HepG2 (cell line): ENCODE results near the gene HCFC1. TPM values are rescaled to one million over a fixed set of nuclear protein-coding genes. Genes with fewer than 3 reads are reported as not detected.

Source experiments
- ATAC-seq: fragments of 200-7000 bp; cut with Tn5 transposase; 3 replicates; pipeline ENCODE4 v1.9.1; 2020; ENCODE audit warnings: mild to moderate bottlenecking, moderate library complexity
- BruUV-seq: library from RNA; stranded (reverse); fragments of 400-500 nt; replicated peaks from 2 replicates; lab custom pipeline; 2021; lab: Mats Ljungman, UMichigan
- CTCF ChIA-PET: fragments of 300-600 bp; formaldehyde crosslinking; extraction: SDS; loops from one replicate; lab custom pipeline; 2021; ENCODE audit warnings: low total read pairs, inconsistent platforms, low intra/inter-chr PET ratio; lab: Yijun Ruan, JAX
- POLR2A ChIA-PET: fragments of 350-600 bp; sonication (Branson Sonifier 250); formaldehyde crosslinking; loops from one replicate; lab custom pipeline; 2020; ENCODE audit warnings: antibody characterized with exemption, inconsistent platforms; lab: Yijun Ruan, JAX
- DNase-seq: peaks from one replicate; pipeline ENCODE4 v3.0.0-alpha.2; 2015; ENCODE audit warnings: low spot score
- FAIRE-seq: peaks from 3 replicates; lab custom pipeline; 2011; peaks lifted over from hg19 to GRCh38; lab: Jason Lieb, UNC
- H2AFZ ChIP-seq: one replicate; pipeline ENCODE4 v1.6.1; 2011; ENCODE audit warnings: low read length, inconsistent platforms
- H3K27ac ChIP-seq: fragments of 300-600 bp; 3 replicates; pipeline ENCODE4 v1.8.0; 2011; ENCODE audit warnings: mixed run types, mild to moderate bottlenecking, mixed read lengths, low read length, inconsistent platforms; ENCODE audit not compliant: insufficient read depth; ENCODE audit errors: extremely low read length
- H3K27me3 ChIP-seq, 2 experiments: fragments of 200-600 bp in 1 of 2; 2 replicates in 1 of 2; 3 replicates in 1 of 2; pipeline versions ENCODE4 v1.6.0 to v1.8.0; 2011; ENCODE audit warnings: low read length in 2 of 2, mild to moderate bottlenecking in 2 of 2, moderate library complexity in 2 of 2, inconsistent platforms in 1 of 2; ENCODE audit not compliant: insufficient read depth in 2 of 2, control insufficient read depth in 1 of 2
- H3K36me3 ChIP-seq, 2 experiments: fragments of 200-600 bp in 1 of 2; replicated peaks in 1 of 2; 2 replicates in 1 of 2; 3 replicates in 1 of 2; pipeline versions ENCODE4 v1.5.1 to v1.8.0; 2011; ENCODE audit warnings: low read length in 2 of 2, inconsistent platforms in 1 of 2; ENCODE audit not compliant: insufficient read depth in 2 of 2, control insufficient read depth in 1 of 2
- H3K4me1 ChIP-seq: 2 replicates; pipeline ENCODE4 v1.5.1; 2012; ENCODE audit warnings: low read length, inconsistent platforms; ENCODE audit not compliant: insufficient read depth
- H3K4me2 ChIP-seq: 2 replicates; pipeline ENCODE4 v1.6.0; 2011; ENCODE audit warnings: low read depth, low read length, inconsistent platforms
- H3K4me3 ChIP-seq, 3 experiments: fragments of 200-600 bp in 1 of 3; sonication (generic), shearing (Covaris generic) in 1 of 3; replicated peaks in 1 of 3; 2 replicates each; pipeline ENCODE4 v1.5.1; 2011 to 2016; ENCODE audit warnings: low read length in 3 of 3, inconsistent platforms in 2 of 3, low read depth in 2 of 3, mild to moderate bottlenecking in 2 of 3, control low read depth in 1 of 3, mixed read lengths in 1 of 3; ENCODE audit not compliant: insufficient read depth in 1 of 3
- H3K79me2 ChIP-seq: one replicate; pipeline ENCODE4 v1.6.1; 2011; ENCODE audit warnings: low read length, inconsistent platforms; ENCODE audit not compliant: insufficient read depth
- H3K9ac ChIP-seq: 2 replicates; pipeline ENCODE4 v1.6.0; 2011; ENCODE audit warnings: mild to moderate bottlenecking, low read depth, low read length, inconsistent platforms; ENCODE audit not compliant: insufficient read depth
- H3K9me3 ChIP-seq: 2 replicates; pipeline ENCODE4 v1.5.1; 2012; ENCODE audit warnings: mild to moderate bottlenecking, low read length
- H4K20me1 ChIP-seq: 2 replicates; pipeline ENCODE4 v1.6.0; 2011; ENCODE audit warnings: inconsistent platforms, mild to moderate bottlenecking, low read length, moderate library complexity; ENCODE audit not compliant: insufficient read depth
- AGO2 ChIP-seq: fragments of 200-400 bp; formaldehyde crosslinking; optimal IDR thresholded peaks from 2 replicates; pipeline ENCODE3; 2017; ENCODE audit warnings: mild to moderate bottlenecking, low read depth, low read length, moderate library complexity
- ARNTL ChIP-seq: sonication (generic); formaldehyde crosslinking; IDR thresholded peaks from 2 replicates; pipeline ENCODE4 v1.4.0; 2020; ENCODE audit warnings: mild to moderate bottlenecking, missing genetic modification reagents
- BCL3 ChIP-seq: sonication (generic); formaldehyde crosslinking; IDR thresholded peaks from 2 replicates; pipeline ENCODE4 v1.5.1; 2020; ENCODE audit warnings: mild to moderate bottlenecking, missing genetic modification reagents, moderate library complexity
- GTF2F1 ChIP-seq: fragments of 150-350 bp; IDR thresholded peaks from 2 replicates; pipeline ENCODE4 v1.6.1; 2014; ENCODE audit warnings: low read length
- POLR2G ChIP-seq: fragments of 200-400 bp; formaldehyde crosslinking; IDR thresholded peaks from 2 replicates; pipeline ENCODE4 v1.6.1; 2018; ENCODE audit warnings: mild to moderate bottlenecking, low read depth, low read length, moderate library complexity
- RBM22 ChIP-seq: fragments of 200-400 bp; formaldehyde crosslinking; optimal IDR thresholded peaks from 2 replicates; pipeline ENCODE3; 2017; ENCODE audit warnings: mild to moderate bottlenecking, low read length, moderate library complexity
- WGBS: methylation state at CpG from one replicate; pipeline ENCODE4 v1.1.6; 2017; ENCODE audit warnings: low lambda C conversion rate; 5-methylcytosine and 5-hydroxymethylcytosine counted together
- in situ Hi-C: cut with HindIII; loops from 2 replicates; pipeline ENCODE4 v1.10.0; 2017; ENCODE audit warnings: low pct_unique_long_range_greater_than_20kb; ENCODE audit not compliant: extremely low pct_ligation_motif_present
- intact Hi-C: fragments of 100-400 bp; cut with micrococcal nuclease; formaldehyde crosslinking; loops from one replicate; pipeline ENCODE4 v1.10.0; 2022; ENCODE audit not compliant: unreplicated experiment
- polyA plus RNA-seq, 8 experiments: library from polyadenylated mRNA; depleted of rRNA in 3 of 8; stranded (reverse) in 7 of 8; unstranded in 1 of 8; fragments of >200 nt; fragmentation: Illumina TruSeq in 4 of 8; extraction: Trizol in 4 of 8; gene quantifications; 2 replicates each; pipeline versions ENCODE4 v1.2.1 to v1.2.3, GENCODE V29; 2011 to 2016; ENCODE audit warnings: low read depth in 4 of 8, missing spikeins in 1 of 8, mixed read lengths in 1 of 8; ENCODE audit not compliant: insufficient read depth in 1 of 8
- total RNA-seq, 5 experiments: library from RNA; depleted of rRNA; stranded (reverse); fragments of >200 nt; fragmentation: Illumina TruSeq; extraction: Trizol; gene quantifications; 2 replicates each; pipeline ENCODE4 v1.2.3, GENCODE V29; 2016; ENCODE audit warnings: low read depth in 1 of 5

HCFC1 gene
- total and polyA plus RNA-seq, 2 of the 13 experiments (the other 11 are each of a cell fraction or from before 2014, with no cell fraction given) = 5.8 to 17.8 TPM

- ATAC-seq (no peak), DNase-seq (no peak), FAIRE-seq (no peak)
- TF ChIP-seq ARNTL (CRISPR knock-in tag) = no peak
- peak; percentile 20 for TF ChIP-seq RBM22
- TF ChIP-seq AGO2 = peak; percentile 82
- TF ChIP-seq GTF2F1 = no peak
- TF ChIP-seq POLR2G = 0 out of 2 replicates have a peak, but pooled peaks have one; percentile 20
- POLR2A ChIA-PET = no interaction called here
- CTCF ChIA-PET = no interaction called here
- BruUV-seq = no TSS peak
- H3K9me3 ChIP-seq = no peaks in the 10 kb centered on the region
- 0 out of 2 replicates have a peak, but pooled peaks cover 2% of the 10 kb centered on the region for H4K20me1 ChIP-seq
- H3K36me3 ChIP-seq = peaks cover 23 to 72% of the 10 kb centered on the region in 2 experiments; a peak in 4 of 5 replicates
- no peaks in the 10 kb centered on the region for H3K27me3 ChIP-seq
- H3K4me3 ChIP-seq = no peak overlapping the region
- WGBS = 94% methylated on average over 6 of the region's 35 CpGs
- H3K27ac ChIP-seq = no peak overlapping the region
- no peaks in the 10 kb centered on the region for H3K79me2 ChIP-seq
- no peaks in the 10 kb centered on the region for H3K4me1 ChIP-seq
- in situ Hi-C loops (no loop called here), intact Hi-C loops (no loop called here)
- H3K4me2 ChIP-seq = no peak overlapping the region
- no peak overlapping the region for H3K9ac ChIP-seq
- H2AFZ ChIP-seq = no peak overlapping the region
Observed at GRCh38 chrX:153956044-153956907, 15.3 kb downstream of the HCFC1 start.

GRCh38 chrX:153955228-153955732 lies 16.3 kb downstream of the HCFC1 start:
- CTCF ChIA-PET = no interaction called here
- POLR2A ChIA-PET = no interaction called here
- FAIRE-seq (no peak), DNase-seq (no peak), ATAC-seq (no peak; the same call in 2 of the 3 replicates)
- Histone ChIP-seq H3K79me2 (no peaks in the 10 kb centered on the region), H2AFZ (no peak overlapping the region), H3K27me3 (no peaks in the 10 kb centered on the region), H3K9ac (no peak overlapping the region), H3K36me3 (peaks cover 25 to 76% of the 10 kb centered on the region in 2 experiments; a peak in 4 of 5 replicates), H4K20me1 (0 out of 2 replicates have a peak, but pooled peaks cover 2% of the 10 kb centered on the region), H3K4me3 (no peak overlapping the region), H3K4me2 (no peak overlapping the region), H3K9me3 (no peaks in the 10 kb centered on the region), H3K4me1 (no peaks in the 10 kb centered on the region), H3K27ac (no peak overlapping the region)
- WGBS = 100% methylated on average over 3 of the region's 12 CpGs
- no TSS peak for BruUV-seq
- in situ Hi-C loops = no loop called here
- intact Hi-C loops = no loop called here
- TF ChIP-seq AGO2 = peak; percentile 2
- no peak for TF ChIP-seq BCL3 (CRISPR knock-in tag)
